Lower lobe of right lung (tissue), 2 donors: ENCODE data around the gene RBM33. TPM values are rescaled to one million over a fixed set of nuclear protein-coding genes. Genes with fewer than 3 reads are reported as not detected.

Experiments used
- ATAC-seq, 2 donors: fragments of 200-7000 bp; cut with Tn5 transposase; one replicate each; pipeline ENCODE4 v1.9.1; 2020 to 2022; ENCODE audit warnings: mild to moderate bottlenecking in 2 of 2, moderate library complexity in 2 of 2
- DNase-seq: peaks from one replicate; pipeline ENCODE4 v3.0.0-alpha.2; 2020
- H3K27ac ChIP-seq: fragments of 200-600 bp; one replicate; pipeline ENCODE4 v1.8.0; 2022
- H3K27me3 ChIP-seq: fragments of 200-600 bp; one replicate; pipeline ENCODE4 v1.8.0; 2022; ENCODE audit warnings: low read depth
- H3K36me3 ChIP-seq: fragments of 200-600 bp; one replicate; pipeline ENCODE4 v1.8.0; 2022; ENCODE audit warnings: mild to moderate bottlenecking
- H3K4me1 ChIP-seq: fragments of 200-600 bp; one replicate; pipeline ENCODE4 v1.8.0; 2022
- H3K4me3 ChIP-seq: fragments of 200-600 bp; one replicate; pipeline ENCODE4 v1.8.0; 2022; ENCODE audit warnings: mild to moderate bottlenecking
- H3K9me3 ChIP-seq: fragments of 200-600 bp; one replicate; pipeline ENCODE4 v1.8.0; 2022
- CTCF ChIP-seq: fragments of 200-600 bp; IDR thresholded peaks from one replicate; pipeline ENCODE4 v1.8.0; 2022; ENCODE audit warnings: antibody characterized with exemption, mild to moderate bottlenecking
- intact Hi-C: fragments of 100-400 bp; cut with DNase I; formaldehyde crosslinking; loops from one replicate; pipeline ENCODE4 v1.11.0; 2022
- total RNA-seq: library from RNA; stranded (reverse); fragmentation: NEBNext Ultra II Directional; extraction: Animal tissue kit (Norgen Biotek cat#: 25700); gene quantifications from one replicate; pipeline ENCODE4 v1.2.1, GENCODE V29; 2021
- donor health status: DM: no; HTN: yes; CAD: no; lungs with severe emphysema.

RBM33 gene
- total RNA-seq, 1 donor from 2014 or later = 67.2 TPM

- Histone ChIP-seq H3K27ac (no peak overlapping the region), H3K4me1 (no peaks in the 10 kb centered on the region), H3K27me3 (no peaks in the 10 kb centered on the region), H3K36me3 (peaks cover 67% of the 10 kb centered on the region), H3K9me3 (no peaks in the 10 kb centered on the region), H3K4me3 (no peak overlapping the region)
- no peak for TF ChIP-seq CTCF
- DNase-seq = no peak
- intact Hi-C loops = no loop called here
- ATAC-seq = no peak
These were observed 58.2 kb downstream of the RBM33 start for GRCh38 chr7:155702616-155703015.

- Histone ChIP-seq H3K4me1 (no peaks in the 10 kb centered on the region), H3K4me3 (no peak overlapping the region), H3K9me3 (no peaks in the 10 kb centered on the region), H3K27me3 (no peaks in the 10 kb centered on the region), H3K27ac (no peak overlapping the region), H3K36me3 (peaks cover 96% of the 10 kb centered on the region)
- TF ChIP-seq CTCF = no peak
- intact Hi-C loops = no loop called here
- no peak for DNase-seq
- no peak for ATAC-seq
These were observed 61.3 kb downstream of the RBM33 start for GRCh38 chr7:155705623-155706360.

GRCh38 chr7:155706376-155706775 is 61.9 kb downstream of the RBM33 start:
- intact Hi-C loops = no loop called here
- Histone ChIP-seq H3K27me3 (no peaks in the 10 kb centered on the region), H3K27ac (no peak overlapping the region), H3K9me3 (no peaks in the 10 kb centered on the region), H3K36me3 (peaks cover 96% of the 10 kb centered on the region), H3K4me3 (no peak overlapping the region), H3K4me1 (no peaks in the 10 kb centered on the region)
- ATAC-seq (no peak), DNase-seq (no peak)
- no peak for TF ChIP-seq CTCF

GRCh38 chr7:155709453-155709852 is 65.0 kb downstream of the RBM33 start:
- TF ChIP-seq CTCF = no peak
- H3K36me3 ChIP-seq = peaks cover 94% of the 10 kb centered on the region

GRCh38 chr7:155710031-155710430 is 65.6 kb downstream of the RBM33 start:
- Histone ChIP-seq H3K27ac (no peak overlapping the region), H3K9me3 (no peaks in the 10 kb centered on the region), H3K4me1 (peaks cover 4% of the 10 kb centered on the region), H3K27me3 (no peaks in the 10 kb centered on the region), H3K4me3 (no peak overlapping the region), H3K36me3 (peaks cover 94% of the 10 kb centered on the region)
- no peak for ATAC-seq
- no peak for DNase-seq
- intact Hi-C loops = no loop called here
- no peak for TF ChIP-seq CTCF

More at GRCh38 chr7:155709453-155709852, 65.0 kb downstream of the RBM33 start:
- Histone ChIP-seq H3K4me3 (no peak overlapping the region), H3K27ac (no peak overlapping the region), H3K4me1 (peaks cover 4% of the 10 kb centered on the region), H3K9me3 (no peaks in the 10 kb centered on the region), H3K27me3 (no peaks in the 10 kb centered on the region)
- no peak for ATAC-seq
- intact Hi-C loops = no loop called here
- no peak for DNase-seq
